ENCODE measurements around the gene IER5. TPM values are rescaled to one million over a fixed set of nuclear protein-coding genes. Genes with fewer than 3 reads are reported as not detected.
A peak's percentile ranks its signal among the peaks of the same experiment; 100 is the strongest.

The IER5 gene
- total and polyA plus RNA-seq, 9 of the 15 experiments (the other 6 are each of a cell fraction or from before 2014, with no cell fraction given): 2.4 to 32.1 (median 12.0) TPM

DNA sequence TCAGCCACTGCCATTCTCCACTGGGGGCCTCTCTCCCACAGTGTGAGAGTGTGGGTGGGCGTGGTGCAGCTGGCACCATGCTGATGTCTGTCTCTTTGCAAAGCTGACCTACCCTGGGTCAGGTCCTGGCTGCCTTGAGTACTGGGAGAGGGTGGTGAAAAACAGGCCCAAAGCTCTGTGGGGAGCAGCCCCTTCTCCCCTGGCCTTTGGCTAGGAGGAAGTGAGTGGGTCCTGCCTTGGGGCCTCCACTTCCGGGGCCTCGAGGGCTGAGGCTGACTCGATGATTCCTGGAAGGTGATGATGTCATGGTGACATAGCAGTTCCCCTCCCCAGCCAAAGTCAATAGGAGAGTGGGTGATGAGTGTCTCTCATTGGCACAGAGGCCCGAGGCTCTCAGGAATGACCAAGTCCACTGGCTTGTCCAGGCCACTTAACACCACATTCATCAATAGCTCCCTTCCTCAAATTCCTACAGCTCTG lies 53.0 kb downstream of the IER5 start (continued):
- TF ChIP-seq XRCC3 (IDR thresholded peaks at IDR 0.05) (no peak), CTBP1 (IDR thresholded peaks at IDR 0.05; ENCODE audit: borderline replicate concordance) (peak; percentile 61), MBD2 (IDR thresholded peaks at IDR 0.05; ENCODE audit: borderline replicate concordance, low read depth) (no peak), CBX2 (IDR thresholded peaks at IDR 0.05; ENCODE audit: insufficient read depth, low read length, poor library complexity, severe bottlenecking) (no peak), SUPT5H (IDR thresholded peaks at IDR 0.05) (no peak), GTF2E2 (tag; IDR thresholded peaks at IDR 0.05) (peak; percentile 54; the same call in 1 of the 2 replicates), SMAD3 (CRISPR knock-in tag; conservative IDR thresholded peaks at IDR 0.05) (no peak), BRD9 (IDR thresholded peaks at IDR 0.05; ENCODE audit: low read depth, partially characterized antibody) (no peak), ZNF699 (CRISPR knock-in tag; IDR thresholded peaks at IDR 0.05; ENCODE audit: insufficient replicate concordance) (no peak), JUN (IDR thresholded peaks at IDR 0.05; ENCODE audit: borderline replicate concordance, low read depth, low read length) (peak; percentile 92), JUN (CRISPR knock-in tag; IDR thresholded peaks at IDR 0.05; ENCODE audit: borderline replicate concordance) (no peak)
- TF ChIP-seq, protein P1, sequence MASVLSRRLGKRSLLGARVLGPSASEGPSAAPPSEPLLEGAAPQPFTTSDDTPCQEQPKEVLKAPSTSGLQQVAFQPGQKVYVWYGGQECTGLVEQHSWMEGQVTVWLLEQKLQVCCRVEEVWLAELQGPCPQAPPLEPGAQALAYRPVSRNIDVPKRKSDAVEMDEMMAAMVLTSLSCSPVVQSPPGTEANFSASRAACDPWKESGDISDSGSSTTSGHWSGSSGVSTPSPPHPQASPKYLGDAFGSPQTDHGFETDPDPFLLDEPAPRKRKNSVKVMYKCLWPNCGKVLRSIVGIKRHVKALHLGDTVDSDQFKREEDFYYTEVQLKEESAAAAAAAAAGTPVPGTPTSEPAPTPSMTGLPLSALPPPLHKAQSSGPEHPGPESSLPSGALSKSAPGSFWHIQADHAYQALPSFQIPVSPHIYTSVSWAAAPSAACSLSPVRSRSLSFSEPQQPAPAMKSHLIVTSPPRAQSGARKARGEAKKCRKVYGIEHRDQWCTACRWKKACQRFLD (CRISPR knock-in tag; IDR thresholded peaks at IDR 0.05): peak; percentile 80; the same call in 1 of the 2 replicates
- TF ChIP-seq, protein P2, sequence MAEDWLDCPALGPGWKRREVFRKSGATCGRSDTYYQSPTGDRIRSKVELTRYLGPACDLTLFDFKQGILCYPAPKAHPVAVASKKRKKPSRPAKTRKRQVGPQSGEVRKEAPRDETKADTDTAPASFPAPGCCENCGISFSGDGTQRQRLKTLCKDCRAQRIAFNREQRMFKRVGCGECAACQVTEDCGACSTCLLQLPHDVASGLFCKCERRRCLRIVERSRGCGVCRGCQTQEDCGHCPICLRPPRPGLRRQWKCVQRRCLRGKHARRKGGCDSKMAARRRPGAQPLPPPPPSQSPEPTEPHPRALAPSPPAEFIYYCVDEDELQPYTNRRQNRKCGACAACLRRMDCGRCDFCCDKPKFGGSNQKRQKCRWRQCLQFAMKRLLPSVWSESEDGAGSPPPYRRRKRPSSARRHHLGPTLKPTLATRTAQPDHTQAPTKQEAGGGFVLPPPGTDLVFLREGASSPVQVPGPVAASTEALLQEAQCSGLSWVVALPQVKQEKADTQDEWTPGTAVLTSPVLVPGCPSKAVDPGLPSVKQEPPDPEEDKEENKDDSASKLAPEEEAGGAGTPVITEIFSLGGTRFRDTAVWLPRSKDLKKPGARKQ (CRISPR knock-in tag; IDR thresholded peaks at IDR 0.05): no peak
- TF ChIP-seq, protein P3, sequence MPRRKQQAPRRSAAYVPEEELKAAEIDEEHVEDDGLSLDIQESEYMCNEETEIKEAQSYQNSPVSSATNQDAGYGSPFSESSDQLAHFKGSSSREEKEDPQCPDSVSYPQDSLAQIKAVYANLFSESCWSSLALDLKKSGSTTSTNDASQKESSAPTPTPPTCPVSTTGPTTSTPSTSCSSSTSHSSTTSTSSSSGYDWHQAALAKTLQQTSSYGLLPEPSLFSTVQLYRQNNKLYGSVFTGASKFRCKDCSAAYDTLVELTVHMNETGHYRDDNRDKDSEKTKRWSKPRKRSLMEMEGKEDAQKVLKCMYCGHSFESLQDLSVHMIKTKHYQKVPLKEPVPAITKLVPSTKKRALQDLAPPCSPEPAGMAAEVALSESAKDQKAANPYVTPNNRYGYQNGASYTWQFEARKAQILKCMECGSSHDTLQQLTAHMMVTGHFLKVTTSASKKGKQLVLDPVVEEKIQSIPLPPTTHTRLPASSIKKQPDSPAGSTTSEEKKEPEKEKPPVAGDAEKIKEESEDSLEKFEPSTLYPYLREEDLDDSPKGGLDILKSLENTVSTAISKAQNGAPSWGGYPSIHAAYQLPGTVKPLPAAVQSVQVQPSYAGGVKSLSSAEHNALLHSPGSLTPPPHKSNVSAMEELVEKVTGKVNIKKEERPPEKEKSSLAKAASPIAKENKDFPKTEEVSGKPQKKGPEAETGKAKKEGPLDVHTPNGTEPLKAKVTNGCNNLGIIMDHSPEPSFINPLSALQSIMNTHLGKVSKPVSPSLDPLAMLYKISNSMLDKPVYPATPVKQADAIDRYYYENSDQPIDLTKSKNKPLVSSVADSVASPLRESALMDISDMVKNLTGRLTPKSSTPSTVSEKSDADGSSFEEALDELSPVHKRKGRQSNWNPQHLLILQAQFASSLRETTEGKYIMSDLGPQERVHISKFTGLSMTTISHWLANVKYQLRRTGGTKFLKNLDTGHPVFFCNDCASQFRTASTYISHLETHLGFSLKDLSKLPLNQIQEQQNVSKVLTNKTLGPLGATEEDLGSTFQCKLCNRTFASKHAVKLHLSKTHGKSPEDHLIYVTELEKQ (CRISPR knock-in tag; IDR thresholded peaks at IDR 0.05): no peak
- TF ChIP-seq, protein P4, sequence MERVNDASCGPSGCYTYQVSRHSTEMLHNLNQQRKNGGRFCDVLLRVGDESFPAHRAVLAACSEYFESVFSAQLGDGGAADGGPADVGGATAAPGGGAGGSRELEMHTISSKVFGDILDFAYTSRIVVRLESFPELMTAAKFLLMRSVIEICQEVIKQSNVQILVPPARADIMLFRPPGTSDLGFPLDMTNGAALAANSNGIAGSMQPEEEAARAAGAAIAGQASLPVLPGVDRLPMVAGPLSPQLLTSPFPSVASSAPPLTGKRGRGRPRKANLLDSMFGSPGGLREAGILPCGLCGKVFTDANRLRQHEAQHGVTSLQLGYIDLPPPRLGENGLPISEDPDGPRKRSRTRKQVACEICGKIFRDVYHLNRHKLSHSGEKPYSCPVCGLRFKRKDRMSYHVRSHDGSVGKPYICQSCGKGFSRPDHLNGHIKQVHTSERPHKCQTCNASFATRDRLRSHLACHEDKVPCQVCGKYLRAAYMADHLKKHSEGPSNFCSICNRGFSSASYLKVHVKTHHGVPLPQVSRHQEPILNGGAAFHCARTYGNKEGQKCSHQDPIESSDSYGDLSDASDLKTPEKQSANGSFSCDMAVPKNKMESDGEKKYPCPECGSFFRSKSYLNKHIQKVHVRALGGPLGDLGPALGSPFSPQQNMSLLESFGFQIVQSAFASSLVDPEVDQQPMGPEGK (CRISPR knock-in tag; IDR thresholded peaks at IDR 0.05; ENCODE audit: borderline replicate concordance): no peak
- TF ChIP-seq, protein P5, sequence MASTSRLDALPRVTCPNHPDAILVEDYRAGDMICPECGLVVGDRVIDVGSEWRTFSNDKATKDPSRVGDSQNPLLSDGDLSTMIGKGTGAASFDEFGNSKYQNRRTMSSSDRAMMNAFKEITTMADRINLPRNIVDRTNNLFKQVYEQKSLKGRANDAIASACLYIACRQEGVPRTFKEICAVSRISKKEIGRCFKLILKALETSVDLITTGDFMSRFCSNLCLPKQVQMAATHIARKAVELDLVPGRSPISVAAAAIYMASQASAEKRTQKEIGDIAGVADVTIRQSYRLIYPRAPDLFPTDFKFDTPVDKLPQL (IDR thresholded peaks at IDR 0.05; ENCODE audit: extremely low read depth, insufficient read length): no peak
